ENCODE results near the gene SNTG2. TPM values are rescaled to one million over a fixed set of nuclear protein-coding genes. Genes with fewer than 3 reads are reported as not detected.

SNTG2 gene
- 0.36 and 0.47 TPM in 2 replicates for total RNA-seq
- long read RNA-seq = 0 reads

- H3K4me3 Mint-ChIP-seq = peak within 1 kb of the TSS; percentile 93
- no peak within 1 kb of the TSS for H3K27ac Mint-ChIP-seq (ENCODE audit: unreplicated experiment)
- peaks cover 3% of the 10 kb centered on the region for H3K36me3 Mint-ChIP-seq (ENCODE audit: low read depth)
- DNase-seq (ENCODE audit: low read depth, low spot score) = peak; percentile 45
- H3K4me1 Mint-ChIP-seq = peaks cover 10% of the 10 kb centered on the region
- H3K27me3 Mint-ChIP-seq (ENCODE audit: low read depth) = peaks cover 88% of the 10 kb centered on the region
- TF ChIP-seq, protein P1, sequence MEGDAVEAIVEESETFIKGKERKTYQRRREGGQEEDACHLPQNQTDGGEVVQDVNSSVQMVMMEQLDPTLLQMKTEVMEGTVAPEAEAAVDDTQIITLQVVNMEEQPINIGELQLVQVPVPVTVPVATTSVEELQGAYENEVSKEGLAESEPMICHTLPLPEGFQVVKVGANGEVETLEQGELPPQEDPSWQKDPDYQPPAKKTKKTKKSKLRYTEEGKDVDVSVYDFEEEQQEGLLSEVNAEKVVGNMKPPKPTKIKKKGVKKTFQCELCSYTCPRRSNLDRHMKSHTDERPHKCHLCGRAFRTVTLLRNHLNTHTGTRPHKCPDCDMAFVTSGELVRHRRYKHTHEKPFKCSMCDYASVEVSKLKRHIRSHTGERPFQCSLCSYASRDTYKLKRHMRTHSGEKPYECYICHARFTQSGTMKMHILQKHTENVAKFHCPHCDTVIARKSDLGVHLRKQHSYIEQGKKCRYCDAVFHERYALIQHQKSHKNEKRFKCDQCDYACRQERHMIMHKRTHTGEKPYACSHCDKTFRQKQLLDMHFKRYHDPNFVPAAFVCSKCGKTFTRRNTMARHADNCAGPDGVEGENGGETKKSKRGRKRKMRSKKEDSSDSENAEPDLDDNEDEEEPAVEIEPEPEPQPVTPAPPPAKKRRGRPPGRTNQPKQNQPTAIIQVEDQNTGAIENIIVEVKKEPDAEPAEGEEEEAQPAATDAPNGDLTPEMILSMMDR (conservative IDR thresholded peaks at IDR 0.05) = no peak
- H3K9me3 Mint-ChIP-seq = no peaks in the 10 kb centered on the region
Measured at GRCh38 chr2:950080-950966, at the start of gene SNTG2. Gene SNTG2, plus strand, starts transcription at chr2:950849. Its CDS starts 148 bp downstream, at chr2:950997.

GRCh38 chr2:902584-902983 is 48.1 kb upstream of the SNTG2 start:
- H3K27ac Mint-ChIP-seq (ENCODE audit: unreplicated experiment) = no peak overlapping the region

GRCh38 chr2:903223-903900 is 47.3 kb upstream of the SNTG2 start:
- Mint-ChIP-seq H3K27ac (ENCODE audit: unreplicated experiment) (peak overlapping the region; percentile 7), H3K9me3 (peaks cover 7% of the 10 kb centered on the region), H3K4me1 (peaks cover 4% of the 10 kb centered on the region), H3K36me3 (ENCODE audit: low read depth) (no peaks in the 10 kb centered on the region), H3K27me3 (ENCODE audit: low read depth) (no peaks in the 10 kb centered on the region), H3K4me3 (no peak overlapping the region)
- no peak for DNase-seq (ENCODE audit: low read depth, low spot score)
- TF ChIP-seq, protein P1 (conservative IDR thresholded peaks at IDR 0.05) = no peak

More at GRCh38 chr2:902584-902983, 48.1 kb upstream of the SNTG2 start:
- H3K9me3 Mint-ChIP-seq = peaks cover 7% of the 10 kb centered on the region
- H3K4me1 Mint-ChIP-seq = peaks cover 4% of the 10 kb centered on the region
- TF ChIP-seq, protein P1 (conservative IDR thresholded peaks at IDR 0.05) = no peak
- no peaks in the 10 kb centered on the region for H3K36me3 Mint-ChIP-seq (ENCODE audit: low read depth)
- H3K27me3 Mint-ChIP-seq (ENCODE audit: low read depth) = no peaks in the 10 kb centered on the region
- DNase-seq (ENCODE audit: low read depth, low spot score) = no peak
- H3K4me3 Mint-ChIP-seq = no peak overlapping the region

GRCh38 chr2:904246-905024 is 46.2 kb upstream of the SNTG2 start:
- no peak for DNase-seq (ENCODE audit: low read depth, low spot score)
- peaks cover 7% of the 10 kb centered on the region for H3K9me3 Mint-ChIP-seq
- no peaks in the 10 kb centered on the region for H3K27me3 Mint-ChIP-seq (ENCODE audit: low read depth)
- no peaks in the 10 kb centered on the region for H3K36me3 Mint-ChIP-seq (ENCODE audit: low read depth)
- H3K4me1 Mint-ChIP-seq = peaks cover 4% of the 10 kb centered on the region
- TF ChIP-seq, protein P1 (conservative IDR thresholded peaks at IDR 0.05) = no peak
- H3K4me3 Mint-ChIP-seq = no peak overlapping the region
- peak overlapping the region; percentile 60 for H3K27ac Mint-ChIP-seq (ENCODE audit: unreplicated experiment)
